ENCODE data around the gene TOX2.

The TOX2 gene

GRCh38 chr20:44106615-44107014 is 192.0 kb downstream of the TOX2 start:
- no peak for DNase-seq (ENCODE audit: low spot score)

GRCh38 chr20:44109951-44110361 is 195.3 kb downstream of the TOX2 start:
- no peak for DNase-seq (ENCODE audit: low spot score)

GRCh38 chr20:44110816-44111568 is 196.3 kb downstream of the TOX2 start:
- DNase-seq (ENCODE audit: low spot score) = no peak

- DNase-seq (ENCODE audit: low spot score) = no peak
These were observed 197.2 kb downstream of the TOX2 start for GRCh38 chr20:44111712-44112335.

- no peak for DNase-seq (ENCODE audit: low spot score)
These were observed 197.8 kb downstream of the TOX2 start for GRCh38 chr20:44112456-44112855.

GRCh38 chr20:44112889-44113617 is 198.4 kb downstream of the TOX2 start:
- DNase-seq (ENCODE audit: low spot score) = no peak

- no peak for DNase-seq (ENCODE audit: low spot score)
These were observed 199.1 kb downstream of the TOX2 start for GRCh38 chr20:44113618-44114376.

- no peak for DNase-seq (ENCODE audit: low spot score)
These were observed 200.5 kb downstream of the TOX2 start for GRCh38 chr20:44115181-44115580.

GRCh38 chr20:44115762-44116644 is 201.4 kb downstream of the TOX2 start:
- DNase-seq (ENCODE audit: low spot score) = peak; percentile 4

- no peak for DNase-seq (ENCODE audit: low spot score)
These were observed 202.9 kb downstream of the TOX2 start for GRCh38 chr20:44117296-44118184.

- DNase-seq (ENCODE audit: low spot score) = no peak
These were observed 203.8 kb downstream of the TOX2 start for GRCh38 chr20:44118185-44119033.

Data from cerebellar cortex (tissue), 1 donor.